Bronchial epithelial cell (primary cell): ENCODE results near the gene FAM47C. TPM values are rescaled to one million over a fixed set of nuclear protein-coding genes. Genes with fewer than 3 reads are reported as not detected.
"Not testable (repeated sequence)": the region's sequence is repeated elsewhere in the genome, so short reads cannot be mapped to it uniquely, and the experiment has no call there.

Source experiments
- DNase-seq: peaks from one replicate; pipeline ENCODE4 v3.0.0-alpha.2; 2010; ENCODE audit warnings: low read depth
- FAIRE-seq: peaks from 2 replicates; lab custom pipeline; 2011; peaks lifted over from hg19 to GRCh38; lab: Jason Lieb, UNC
- H3K27me3 ChIP-seq: 2 replicates; pipeline ENCODE4 v1.5.1; 2011; ENCODE audit warnings: low read length; ENCODE audit not compliant: control insufficient read depth, insufficient read depth
- H3K36me3 ChIP-seq: 2 replicates; pipeline ENCODE4 v1.5.1; 2011; ENCODE audit warnings: low read length; ENCODE audit not compliant: control insufficient read depth, insufficient read depth
- H3K4me3 ChIP-seq: 2 replicates; pipeline ENCODE4 v1.5.1; 2011; ENCODE audit warnings: mild to moderate bottlenecking, low read depth, low read length, control low read depth
- total RNA-seq: library from RNA; depleted of rRNA; stranded (reverse); fragments of >200 nt; gene quantifications from 2 replicates; pipeline ENCODE4 v1.2.1, GENCODE V29; 2014
- TF ChIP-seq, protein P1 (sequence below): IDR thresholded peaks from 2 replicates; pipeline ENCODE4 v1.5.1; 2011; ENCODE audit warnings: mild to moderate bottlenecking, moderate library complexity, low read length, control low read depth, inconsistent platforms; ENCODE audit not compliant: insufficient read depth, severe bottlenecking

The FAM47C gene
- total RNA-seq, result not detected in 2 replicates

DNA sequence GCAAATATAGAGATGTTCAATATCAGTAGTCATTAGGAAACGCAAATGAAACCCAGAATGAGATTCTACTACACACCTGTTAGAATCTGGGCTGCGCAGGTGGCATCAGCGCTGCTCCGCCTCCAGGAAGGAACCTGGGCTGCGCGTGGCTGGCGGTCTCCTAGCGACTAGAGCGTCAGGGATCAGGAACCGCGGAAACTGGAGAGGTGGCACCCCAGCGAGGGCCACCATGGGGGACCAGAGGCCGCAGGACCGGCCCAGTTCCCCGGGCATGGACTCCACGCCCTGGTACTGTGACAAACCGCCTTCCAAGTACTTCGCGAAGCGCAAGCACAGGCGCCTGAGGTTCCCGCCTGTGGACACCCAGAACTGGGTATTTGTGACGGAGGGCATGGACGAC, at the start of gene FAM47C:
Gene FAM47C (plus strand): TSS at position 185 of the 400 bp plus-strand sequence. CDS start 45 bp downstream, at position 230.
- not testable (repeated sequence) for H3K4me3 ChIP-seq, DNase-seq, H3K36me3 ChIP-seq, FAIRE-seq, H3K27me3 ChIP-seq

DNA sequence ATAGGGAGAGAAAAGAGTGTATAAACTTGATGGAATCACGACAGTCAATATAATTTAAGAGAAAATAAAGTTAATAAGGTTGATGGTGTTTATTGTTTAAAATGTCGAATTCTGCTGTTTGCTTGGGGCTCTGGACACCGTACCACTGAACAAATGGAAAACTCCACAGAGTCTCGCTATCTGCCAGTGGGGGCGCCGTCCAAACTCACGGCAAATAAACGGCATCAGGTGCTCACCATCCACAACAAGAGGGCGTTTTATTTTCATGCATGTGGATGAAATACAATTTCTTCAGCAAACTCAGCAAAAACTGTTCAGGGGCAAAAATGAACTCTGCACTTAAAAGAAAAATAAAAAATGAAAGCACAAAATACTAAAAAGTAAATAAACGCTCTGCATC, 46.6 kb upstream of the FAM47C start:
- TF ChIP-seq, protein P1, sequence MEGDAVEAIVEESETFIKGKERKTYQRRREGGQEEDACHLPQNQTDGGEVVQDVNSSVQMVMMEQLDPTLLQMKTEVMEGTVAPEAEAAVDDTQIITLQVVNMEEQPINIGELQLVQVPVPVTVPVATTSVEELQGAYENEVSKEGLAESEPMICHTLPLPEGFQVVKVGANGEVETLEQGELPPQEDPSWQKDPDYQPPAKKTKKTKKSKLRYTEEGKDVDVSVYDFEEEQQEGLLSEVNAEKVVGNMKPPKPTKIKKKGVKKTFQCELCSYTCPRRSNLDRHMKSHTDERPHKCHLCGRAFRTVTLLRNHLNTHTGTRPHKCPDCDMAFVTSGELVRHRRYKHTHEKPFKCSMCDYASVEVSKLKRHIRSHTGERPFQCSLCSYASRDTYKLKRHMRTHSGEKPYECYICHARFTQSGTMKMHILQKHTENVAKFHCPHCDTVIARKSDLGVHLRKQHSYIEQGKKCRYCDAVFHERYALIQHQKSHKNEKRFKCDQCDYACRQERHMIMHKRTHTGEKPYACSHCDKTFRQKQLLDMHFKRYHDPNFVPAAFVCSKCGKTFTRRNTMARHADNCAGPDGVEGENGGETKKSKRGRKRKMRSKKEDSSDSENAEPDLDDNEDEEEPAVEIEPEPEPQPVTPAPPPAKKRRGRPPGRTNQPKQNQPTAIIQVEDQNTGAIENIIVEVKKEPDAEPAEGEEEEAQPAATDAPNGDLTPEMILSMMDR, result peak; percentile 6
- DNase-seq (peak; percentile 3), FAIRE-seq (no peak)
- H3K27me3 ChIP-seq, result no peaks in the 10 kb centered on the region
- H3K4me3 ChIP-seq, result no peak overlapping the region
- no peaks in the 10 kb centered on the region for H3K36me3 ChIP-seq

DNA sequence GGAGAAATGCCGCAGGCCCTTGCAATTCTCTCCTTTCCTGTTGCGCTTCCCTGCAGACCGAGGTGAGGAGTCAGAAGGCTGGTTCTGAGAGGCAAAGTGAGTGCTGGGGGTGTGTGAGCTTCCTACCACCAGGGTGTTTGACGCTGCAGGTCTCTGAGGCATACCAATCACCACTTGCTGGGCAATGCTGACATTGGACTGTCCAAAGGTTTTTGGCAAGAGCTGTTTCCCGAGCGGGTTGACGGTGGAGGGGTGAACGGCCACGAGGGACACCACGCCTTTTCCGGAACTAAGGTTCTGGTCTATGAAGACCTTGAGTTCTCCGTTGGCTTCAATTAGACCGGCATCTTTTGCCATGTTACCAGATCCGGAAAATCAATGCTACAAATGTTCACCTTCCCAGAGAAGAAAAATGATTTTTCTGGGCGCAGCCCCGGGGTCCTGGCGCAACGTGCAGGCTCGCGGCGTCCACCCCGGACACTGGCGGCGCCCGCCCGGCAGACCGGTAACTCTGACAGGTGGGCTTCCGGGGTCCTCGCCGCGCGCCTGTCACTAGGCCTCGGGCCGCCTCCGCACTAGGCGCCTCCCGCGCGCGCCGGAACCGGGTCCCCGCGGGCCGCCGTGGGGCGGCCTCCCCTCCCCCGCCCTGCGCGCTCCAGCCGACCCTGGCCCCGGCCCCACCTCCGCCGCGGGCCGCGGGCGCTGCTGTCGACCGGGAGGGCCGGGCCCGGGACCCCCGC, 44.9 kb upstream of the FAM47C start:
- peak overlapping the region; percentile 17 for H3K4me3 ChIP-seq
- FAIRE-seq (no peak), DNase-seq (no peak)
- H3K27me3 ChIP-seq, result no peaks in the 10 kb centered on the region
- TF ChIP-seq, protein P1, result no peak
- H3K36me3 ChIP-seq, result no peaks in the 10 kb centered on the region

DNA sequence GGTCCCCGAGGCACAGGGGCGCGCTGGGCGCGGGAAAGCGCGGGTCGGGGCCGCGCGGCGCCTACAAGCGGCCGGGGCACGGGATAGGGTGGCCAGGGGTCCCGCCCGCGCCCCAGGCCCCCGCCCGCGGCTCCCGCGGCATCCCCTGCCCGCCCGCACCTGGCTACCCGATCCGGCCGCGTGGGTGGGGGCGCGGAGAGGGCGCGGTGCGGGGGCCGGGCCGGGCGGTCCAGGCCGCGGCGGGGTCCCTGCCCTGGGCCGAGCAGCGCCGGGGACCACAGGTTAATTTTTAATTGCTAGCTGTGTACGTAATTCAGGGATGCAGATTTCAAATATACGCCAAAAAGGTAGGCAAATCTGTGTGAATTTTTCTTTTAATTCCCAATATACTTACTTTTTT, 44.3 kb upstream of the FAM47C start:
- peak overlapping the region; percentile 17 for H3K4me3 ChIP-seq
- no peak for DNase-seq
- H3K36me3 ChIP-seq, result no peaks in the 10 kb centered on the region
- TF ChIP-seq, protein P1, result no peak
- FAIRE-seq, result no peak
- H3K27me3 ChIP-seq, result no peaks in the 10 kb centered on the region

DNA sequence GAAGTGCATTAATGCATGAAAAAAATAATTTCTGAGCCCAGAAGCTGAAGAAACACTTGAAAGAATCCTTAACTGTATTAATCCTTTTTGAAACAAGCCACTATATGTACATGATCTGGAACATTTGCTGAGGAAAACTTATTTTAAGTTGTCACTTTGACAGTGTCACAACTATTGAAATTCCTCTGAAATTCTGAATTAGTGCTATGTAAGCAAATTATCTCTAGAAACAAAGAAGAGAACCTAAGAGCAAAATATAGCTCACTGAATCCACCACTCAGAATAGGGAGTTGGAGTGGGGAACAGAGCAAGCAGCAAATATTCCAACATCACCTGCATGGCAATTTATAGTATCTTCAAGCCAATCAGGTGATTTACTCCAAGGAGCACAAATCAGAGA, 34.6 kb upstream of the FAM47C start:
- Histone ChIP-seq H3K4me3 (no peak overlapping the region), H3K27me3 (no peaks in the 10 kb centered on the region), H3K36me3 (no peaks in the 10 kb centered on the region)
- FAIRE-seq (no peak), DNase-seq (no peak)
- TF ChIP-seq, protein P1, result no peak

DNA sequence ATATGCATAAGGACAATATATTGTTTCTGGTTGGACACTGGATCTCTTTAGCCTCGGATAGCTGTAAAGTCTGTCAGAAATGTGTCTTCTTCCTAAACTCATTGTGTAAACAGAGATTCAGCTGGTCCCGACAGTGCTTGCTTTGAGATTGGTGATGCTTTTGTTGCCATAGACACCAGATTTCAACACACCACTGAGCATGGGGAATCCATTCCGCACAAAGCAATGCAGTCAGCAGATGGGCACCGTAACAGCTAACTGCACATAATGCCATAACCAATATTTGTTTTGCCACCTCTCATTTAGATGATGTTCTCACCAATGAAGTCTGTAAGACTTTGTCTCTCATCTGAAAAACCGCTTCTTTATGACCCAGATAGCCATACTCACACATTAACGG, 33.3 kb upstream of the FAM47C start:
- Histone ChIP-seq H3K27me3 (no peaks in the 10 kb centered on the region), H3K4me3 (no peak overlapping the region), H3K36me3 (no peaks in the 10 kb centered on the region)
- DNase-seq (no peak), FAIRE-seq (no peak)
- TF ChIP-seq, protein P1, result no peak
